Inferior parietal cortex (tissue), 1 donor: ENCODE measurements around the gene RPL10L.

Source experiments
- DNase-seq: peaks from one replicate; pipeline ENCODE4 v3.0.0-alpha.2; 2016; ENCODE audit errors: extremely low spot score

RPL10L gene

DNA sequence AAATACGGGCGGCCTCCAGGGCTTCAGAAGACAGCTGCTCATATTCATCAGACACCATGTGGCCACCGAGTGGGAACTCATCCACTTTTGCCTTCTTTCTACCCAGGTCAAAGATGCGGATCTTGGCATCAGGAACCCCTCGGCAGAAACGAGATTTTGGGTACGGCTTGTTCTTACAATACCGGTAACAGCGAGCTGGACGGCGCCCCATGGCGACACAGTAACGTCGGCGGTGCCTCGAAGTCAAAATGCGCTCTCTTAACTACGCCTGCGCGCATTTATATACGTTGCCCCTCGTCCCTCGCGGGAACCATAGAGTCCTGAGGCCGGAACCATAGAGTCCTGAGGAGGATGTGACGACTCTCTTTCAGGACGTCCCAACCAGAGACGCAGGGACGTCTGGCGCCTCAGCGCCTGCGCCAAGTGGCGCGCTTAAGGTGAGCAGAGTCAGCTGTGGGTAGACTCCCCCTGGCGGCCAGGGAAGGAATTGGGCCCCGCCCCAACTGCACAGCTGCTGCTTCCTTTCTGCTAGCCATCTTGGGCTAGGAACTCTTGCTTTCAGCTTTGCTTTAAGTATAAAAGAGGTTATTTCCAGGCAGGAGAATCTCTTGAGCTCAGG is at the start of gene RPL10L:
TSS of gene RPL10L (minus strand) at position 256 of the 619 bp plus-strand sequence. CDS start at position 211, 45 bp downstream.
- no peak for DNase-seq

DNA sequence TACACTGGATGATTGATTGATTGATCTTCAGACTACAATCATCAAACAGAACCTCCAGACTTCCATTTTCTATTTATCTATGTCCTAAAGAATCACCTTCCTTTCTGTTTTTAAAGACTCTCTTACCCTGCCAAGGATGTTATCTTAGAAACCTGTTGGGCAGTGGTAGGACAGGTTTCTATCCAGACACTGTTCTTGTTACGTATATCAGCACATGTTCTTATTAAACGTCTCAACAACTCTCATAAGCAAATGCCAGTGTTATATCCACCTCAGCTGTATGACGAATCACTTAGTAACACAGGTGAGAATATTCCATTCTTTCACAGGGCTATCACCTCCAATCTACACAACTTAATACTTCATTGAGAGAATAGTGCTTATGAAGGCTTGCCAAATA is 40.2 kb upstream of the RPL10L start:
- no peak for DNase-seq

DNA sequence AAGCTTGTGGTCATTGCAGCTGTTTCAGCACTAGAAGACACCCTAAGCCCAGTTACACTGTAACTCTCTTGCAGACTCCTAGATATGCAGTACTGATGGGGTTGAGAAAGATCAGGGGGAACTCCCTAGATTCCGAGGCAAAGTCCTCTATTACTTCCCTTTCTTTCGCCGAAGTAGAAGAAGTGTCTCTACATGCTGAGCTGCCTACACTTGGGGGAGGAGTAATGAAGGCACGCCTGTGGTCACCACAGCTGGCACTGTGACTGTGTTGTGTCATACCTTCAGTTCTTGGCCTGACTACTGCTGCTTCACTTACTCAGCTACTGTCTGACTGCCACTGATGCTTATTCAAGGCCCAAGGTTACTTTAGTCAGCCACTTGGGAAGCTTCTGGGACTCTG is 35.1 kb upstream of the RPL10L start:
- no peak for DNase-seq

DNA sequence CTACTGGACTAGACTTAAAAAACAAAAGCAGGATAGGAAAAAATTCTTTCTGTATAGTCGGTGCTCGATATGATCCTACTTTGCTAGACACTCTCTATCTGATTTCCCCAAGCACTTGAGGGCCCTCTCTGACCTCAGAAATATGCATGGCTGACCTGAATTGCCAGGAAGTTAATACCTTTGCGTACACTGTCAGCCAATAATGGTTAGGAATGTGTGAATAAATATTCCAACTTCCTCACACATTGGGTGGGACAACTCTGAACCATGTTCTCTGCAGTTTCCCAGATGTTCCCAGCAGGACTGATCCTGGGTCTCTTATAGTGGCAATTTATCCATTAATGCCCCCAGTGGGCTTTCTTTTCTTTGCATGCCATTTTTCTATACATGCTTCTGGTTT is 20.5 kb upstream of the RPL10L start:
- no peak for DNase-seq

DNA sequence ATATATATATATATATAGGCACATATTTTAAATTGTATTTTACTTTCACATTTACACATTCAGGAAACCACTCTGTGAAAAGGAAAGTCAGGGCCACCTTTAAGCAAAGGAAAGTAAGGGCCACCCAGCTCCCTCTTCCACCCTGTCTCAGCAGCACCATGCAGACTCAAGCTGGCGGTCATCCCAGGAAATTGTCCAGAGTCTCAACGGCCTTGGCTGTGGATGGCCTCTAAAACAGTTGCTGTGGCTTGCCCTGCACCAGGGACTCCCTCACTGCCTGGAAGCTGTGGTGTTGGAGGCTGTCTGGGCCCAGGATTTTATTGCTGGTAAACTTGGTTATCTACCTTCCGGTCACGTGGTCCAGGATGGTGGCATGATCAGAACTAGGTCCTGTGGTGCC is 11.8 kb upstream of the RPL10L start:
- DNase-seq, result no peak

DNA sequence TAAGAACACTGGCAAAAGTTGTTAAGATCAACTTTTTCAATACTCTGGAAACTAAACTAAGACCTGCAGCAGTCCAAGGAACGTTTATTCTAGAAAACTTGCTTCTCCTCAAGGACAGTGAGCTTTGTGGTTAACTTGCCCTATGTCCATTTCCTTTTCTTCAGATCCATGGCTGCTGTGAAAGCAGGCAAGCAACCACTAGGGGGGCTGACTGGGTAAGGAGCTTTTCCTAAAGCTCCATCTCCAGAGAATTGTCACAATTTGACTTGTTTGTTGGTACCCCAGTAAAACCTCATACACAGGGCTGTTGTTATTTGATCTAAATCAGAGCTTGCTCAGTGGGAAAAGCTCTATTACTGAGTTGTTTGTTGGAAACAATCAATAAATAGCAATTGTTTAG is 10.1 kb upstream of the RPL10L start:
- no peak for DNase-seq

DNA sequence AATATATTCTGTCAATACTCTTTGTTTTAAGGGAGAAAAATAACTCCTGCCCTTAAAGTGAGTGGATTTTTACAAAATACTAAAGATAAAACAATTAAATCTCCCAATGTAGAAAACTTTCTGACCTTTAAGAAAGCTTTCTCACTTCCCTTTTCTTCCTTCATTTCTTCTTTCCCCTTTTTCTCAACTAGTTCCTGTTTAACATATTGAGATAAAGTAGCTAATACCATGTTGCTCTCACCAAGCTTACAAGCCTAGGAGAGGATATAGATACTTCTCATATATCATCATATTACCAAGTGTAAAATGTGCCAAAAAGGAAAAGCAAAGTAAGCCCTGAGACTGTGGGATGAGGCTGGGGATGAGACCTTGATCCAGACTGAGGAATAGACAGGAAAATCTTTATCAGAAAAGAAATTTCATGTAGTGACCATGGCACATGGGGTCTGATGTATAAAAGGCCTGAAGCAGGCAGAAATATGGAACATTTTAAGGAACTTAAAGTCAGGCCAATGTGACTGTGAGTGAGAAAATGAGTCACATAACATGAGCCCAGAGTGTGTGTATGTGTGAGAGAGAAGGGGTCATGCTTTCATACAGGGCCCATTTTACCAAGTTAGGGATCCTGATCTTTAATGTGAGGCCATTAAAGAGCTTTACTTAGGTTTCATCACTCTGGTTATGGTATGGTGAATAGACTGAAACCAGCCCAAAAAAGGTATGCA is 1.6 kb upstream of the RPL10L start:
- no peak for DNase-seq

DNA sequence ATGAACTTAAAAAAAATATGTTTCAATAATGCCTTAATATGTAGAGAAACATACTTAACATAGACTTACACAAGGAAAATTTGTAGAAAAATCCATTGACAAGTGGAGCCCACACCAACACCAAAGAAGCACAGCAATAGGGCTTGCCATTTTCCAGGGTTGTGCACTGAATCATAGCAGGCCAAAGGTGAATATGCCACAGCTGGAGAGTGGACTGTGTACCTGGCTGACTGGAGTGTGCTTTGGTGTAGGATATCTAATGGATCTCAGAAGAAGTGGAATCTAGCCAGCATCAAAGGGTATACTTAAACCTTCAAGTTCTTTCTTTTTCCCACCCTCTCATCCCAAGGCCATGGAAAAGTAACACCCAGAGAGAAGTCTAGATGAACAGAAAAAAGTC is 4.8 kb downstream of the RPL10L start:
- DNase-seq, result no peak

DNA sequence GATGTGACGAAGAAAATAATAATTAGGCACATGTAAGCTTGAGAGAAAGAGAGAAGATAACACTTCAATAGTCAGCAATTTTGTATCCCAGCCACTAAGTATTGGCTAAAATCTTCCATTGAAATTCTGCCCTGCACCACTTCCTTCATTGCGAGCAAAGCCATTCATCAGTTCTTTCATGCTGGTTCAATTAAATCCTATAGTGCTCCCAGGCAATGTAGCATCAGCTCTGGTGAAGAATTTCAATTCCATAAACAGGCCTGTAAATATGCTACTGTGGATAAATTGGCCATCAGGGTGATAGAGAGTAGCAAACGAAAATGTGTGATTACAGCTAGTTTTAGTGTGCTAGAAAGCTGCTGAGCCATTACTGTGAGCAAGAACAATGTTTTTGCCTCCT is 24.7 kb downstream of the RPL10L start:
- DNase-seq, result no peak
